8988T (cell line): Measurements from ENCODE around the gene ZNF860.
"Not testable (repeated sequence)": the region's sequence is repeated elsewhere in the genome, so short reads cannot be mapped to it uniquely, and the experiment has no call there.

Source experiments
- DNase-seq: peaks from one replicate; pipeline ENCODE4 v3.0.0; 2011

Gene ZNF860

DNA sequence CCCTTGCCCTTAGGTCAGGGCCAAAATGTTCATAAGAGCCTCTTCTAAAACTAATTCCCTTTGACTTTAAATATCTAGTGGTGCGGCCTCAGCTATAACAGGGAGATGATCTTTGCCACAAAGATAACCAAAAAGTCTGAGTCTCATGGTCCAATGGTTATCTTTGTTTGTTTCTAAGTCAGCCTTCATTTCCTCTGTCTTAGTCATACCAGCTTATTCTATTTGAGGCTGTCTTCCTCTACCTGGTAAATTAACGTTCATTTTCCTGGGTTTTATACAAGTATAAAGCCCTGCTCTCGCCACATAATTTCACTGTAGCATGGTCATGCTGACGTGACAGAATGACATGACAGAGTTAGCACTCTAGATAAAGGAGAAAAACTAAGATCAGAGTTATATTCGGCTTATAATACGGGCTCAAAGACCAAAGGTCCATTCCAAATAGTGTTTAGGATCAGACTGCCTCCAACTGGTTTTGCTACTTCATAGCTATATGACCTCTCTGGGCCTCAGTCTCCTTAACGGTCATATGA lies 18.4 kb downstream of the ZNF860 start:
- DNase-seq: no peak

- DNase-seq: no peak
Observed at GRCh38 chr3:32000877-32001276, 19.3 kb downstream of the ZNF860 start.

GRCh38 chr3:32002561-32003368 lies 21.2 kb downstream of the ZNF860 start:
- no peak for DNase-seq

GRCh38 chr3:32003380-32003779 lies 21.8 kb downstream of the ZNF860 start:
- no peak for DNase-seq

GRCh38 chr3:32004113-32004765 lies 22.7 kb downstream of the ZNF860 start:
- no peak for DNase-seq

- no peak for DNase-seq
Observed at GRCh38 chr3:32009101-32009500, 27.6 kb downstream of the ZNF860 start.

DNA sequence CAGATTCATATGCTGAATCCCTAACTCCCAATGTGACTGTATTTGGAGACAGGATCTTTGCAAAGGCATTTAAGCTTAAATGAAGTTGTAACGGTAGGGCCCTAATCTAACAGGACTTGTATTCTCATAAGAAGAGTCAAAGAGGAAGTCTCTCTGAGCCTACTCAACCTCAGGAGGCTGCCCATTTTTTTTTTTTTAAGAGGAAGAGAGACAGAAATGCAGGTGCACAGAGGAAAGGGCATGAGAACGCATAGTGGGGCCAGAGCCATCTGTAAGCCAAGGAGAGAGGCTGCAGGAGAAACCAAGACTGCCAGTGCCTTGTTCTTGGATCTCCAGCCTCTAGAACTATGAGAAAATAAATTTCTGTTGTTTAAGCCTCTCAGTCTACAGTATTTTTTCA lies 28.4 kb downstream of the ZNF860 start:
- DNase-seq: no peak

DNA sequence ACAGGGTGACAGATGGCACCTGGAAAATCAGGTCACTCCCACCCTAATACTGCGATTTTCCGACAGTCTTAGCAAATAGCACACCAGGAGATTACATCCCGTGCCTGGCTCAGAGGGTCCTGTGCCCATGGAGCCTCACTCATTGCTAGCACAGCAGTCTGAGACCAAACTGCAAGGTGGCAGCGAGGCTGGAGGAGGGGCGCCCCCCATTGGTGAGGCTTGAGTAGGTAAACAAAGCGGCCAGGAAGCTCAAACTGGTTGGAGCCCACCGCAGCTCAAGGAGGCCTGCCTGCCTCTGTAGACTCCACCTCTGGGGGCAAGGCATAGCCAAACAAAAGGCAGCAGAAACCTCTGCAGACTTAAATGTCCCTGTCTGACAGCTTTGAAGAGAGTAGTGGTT lies 29.1 kb downstream of the ZNF860 start:
- DNase-seq: not testable (repeated sequence)

- DNase-seq: not testable (repeated sequence)
Observed at GRCh38 chr3:32015638-32016037, 34.1 kb downstream of the ZNF860 start.

DNA sequence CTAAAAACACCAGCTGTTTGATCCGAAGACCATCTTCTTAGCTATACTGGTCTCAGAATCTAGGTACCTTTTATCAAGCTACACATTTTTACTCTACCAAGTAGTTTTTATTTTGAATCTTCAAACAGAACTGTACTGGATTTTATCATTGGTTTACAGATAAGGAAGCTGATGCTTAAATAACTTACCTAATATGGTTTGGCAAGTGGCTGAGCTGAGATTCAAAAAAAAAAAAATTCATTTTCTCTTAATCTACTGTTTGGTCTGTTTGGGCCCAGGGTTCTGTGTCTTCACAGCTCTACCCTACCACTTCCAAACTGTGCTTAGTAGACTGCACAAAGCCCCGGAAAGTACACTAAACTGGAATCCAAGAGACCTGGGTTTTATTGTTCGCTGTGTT lies 35.7 kb downstream of the ZNF860 start:
- no peak for DNase-seq

DNA sequence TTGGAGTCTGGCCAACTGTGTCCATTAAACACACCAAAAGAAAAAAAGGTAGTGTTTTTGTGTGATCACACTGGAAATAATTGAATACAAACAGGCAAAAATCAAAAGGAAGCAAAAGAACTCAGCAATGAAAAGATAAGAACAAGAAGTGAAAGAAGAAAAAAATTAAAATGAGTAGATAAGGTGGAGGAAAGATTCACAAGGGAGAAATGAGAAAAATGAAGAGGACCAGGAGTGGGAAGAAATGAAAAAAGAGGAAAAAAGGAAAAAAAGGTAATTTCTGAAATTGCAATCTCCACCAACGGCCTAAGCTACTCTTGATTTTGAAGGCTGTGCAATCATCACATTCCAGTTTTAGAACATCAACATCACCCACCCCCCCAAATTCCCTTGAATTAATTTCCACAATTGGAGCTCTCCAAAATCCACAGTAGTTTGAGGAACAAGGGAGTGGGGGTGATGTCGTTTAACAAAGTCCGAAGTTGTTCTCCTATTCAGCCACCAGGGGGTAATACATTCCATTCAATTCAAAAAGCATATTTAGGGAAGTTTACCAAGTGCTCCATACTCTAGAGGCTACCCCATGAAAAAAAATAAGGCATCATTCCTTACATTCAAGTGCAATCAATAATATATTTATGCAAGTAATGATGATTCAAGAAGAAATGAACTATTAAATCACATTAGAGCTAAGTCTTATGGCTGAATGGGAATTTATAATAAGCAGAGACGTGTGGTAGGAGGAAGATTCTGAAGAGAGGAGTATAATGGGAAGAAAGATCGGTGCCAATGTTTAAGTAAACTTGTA lies 37.4 kb downstream of the ZNF860 start:
- DNase-seq: peak; percentile 32

DNA sequence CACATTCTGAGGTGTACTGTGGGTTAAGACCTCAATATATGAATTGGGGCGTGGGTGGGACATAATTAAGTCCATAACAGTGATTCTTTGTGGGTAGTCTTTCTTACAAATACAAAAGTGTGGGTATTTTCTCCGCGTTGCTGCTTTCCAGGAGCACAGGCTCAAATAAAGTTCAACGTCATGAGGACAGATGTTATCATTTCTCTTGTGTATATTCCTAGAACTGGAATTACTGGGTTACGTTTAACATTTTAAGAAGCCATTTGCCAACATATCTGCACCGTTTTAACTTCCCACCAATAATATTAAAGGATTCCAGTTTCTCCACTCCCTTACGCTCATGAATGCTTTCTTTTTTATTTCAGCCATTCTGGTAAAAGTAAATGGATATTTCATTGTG lies 39.6 kb downstream of the ZNF860 start:
- no peak for DNase-seq

DNA sequence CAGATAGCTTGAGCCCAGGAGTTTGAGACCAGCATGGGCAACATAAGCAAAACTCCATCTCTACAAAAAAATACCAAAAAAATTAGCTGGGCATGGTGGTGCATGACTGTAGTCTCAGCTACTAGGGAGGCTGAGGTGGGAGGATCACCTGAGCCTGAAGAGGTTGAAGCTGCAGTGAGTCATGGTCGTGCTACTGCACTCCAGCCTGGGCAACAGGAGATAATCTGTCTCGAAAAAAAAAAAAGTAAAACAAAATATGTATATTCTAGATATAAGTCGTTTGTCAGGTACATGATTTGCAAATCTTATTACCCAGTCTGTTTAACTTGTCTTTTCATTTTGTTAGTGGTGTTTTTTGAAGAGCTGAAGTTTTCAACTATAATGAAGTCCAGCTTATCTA lies 40.2 kb downstream of the ZNF860 start:
- DNase-seq: no peak

- DNase-seq: no peak
Observed at GRCh38 chr3:32022947-32023346, 41.4 kb downstream of the ZNF860 start.

GRCh38 chr3:32026593-32026992 lies 45.0 kb downstream of the ZNF860 start:
- DNase-seq: no peak

DNA sequence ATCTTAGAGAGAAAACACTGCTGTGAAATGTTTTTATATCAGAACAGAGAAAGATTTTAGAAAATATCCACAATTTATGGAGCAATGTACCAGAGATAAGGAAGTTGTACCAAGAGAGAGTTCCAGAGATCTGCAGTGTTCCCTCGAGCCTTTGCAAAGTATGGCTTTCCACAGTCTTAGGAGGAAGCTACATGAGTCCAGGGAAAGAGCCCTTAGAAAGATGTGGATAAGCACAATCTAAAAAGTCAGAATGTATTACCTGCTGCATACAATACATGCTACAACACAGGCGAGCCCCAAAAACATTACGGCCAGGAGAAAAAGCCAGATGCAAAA lies 56.4 kb downstream of the ZNF860 start:
- no peak for DNase-seq

GRCh38 chr3:32041316-32041715 lies 59.8 kb downstream of the ZNF860 start:
- no peak for DNase-seq
